GM19023 (cell line): ENCODE results near the gene DUX4.
"Not testable (repeated sequence)": the region's sequence is repeated elsewhere in the genome, so short reads cannot be mapped to it uniquely, and the experiment has no call there.

ENCODE experiments used
- ATAC-seq: cut with Tn5 transposase; IDR thresholded peaks from one replicate; pipeline ENCODE4 v1.9.1; 2021; ENCODE audit warnings: mild to moderate bottlenecking, moderate library complexity; ENCODE audit not compliant: unreplicated experiment

DUX4 gene

GRCh38 chr4:190173428-190173827 lies at the start of gene DUX4:
Gene DUX4 (plus strand): TSS chr4:190173774. CDS start chr4:190173774, 0 bp downstream.
- ATAC-seq, result not testable (repeated sequence)

GRCh38 chr4:190175436-190175835 lies 1.9 kb downstream of the DUX4 start:
- not testable (repeated sequence) for ATAC-seq

- ATAC-seq, result not testable (repeated sequence)
These were observed 4.4 kb downstream of the DUX4 start for GRCh38 chr4:190177727-190178605.

- not testable (repeated sequence) for ATAC-seq
These were observed 5.0 kb downstream of the DUX4 start for GRCh38 chr4:190178606-190178990.

GRCh38 chr4:190179030-190179739 lies 5.6 kb downstream of the DUX4 start:
- peak; percentile 51 for ATAC-seq

GRCh38 chr4:190179740-190180094 lies 6.1 kb downstream of the DUX4 start:
- ATAC-seq, result peak; percentile 21

GRCh38 chr4:190180947-190181346 lies 7.4 kb downstream of the DUX4 start:
- not testable (repeated sequence) for ATAC-seq

GRCh38 chr4:190181481-190182100 lies 8.0 kb downstream of the DUX4 start:
- not testable (repeated sequence) for ATAC-seq

- not testable (repeated sequence) for ATAC-seq
These were observed 29.9 kb downstream of the DUX4 start for GRCh38 chr4:190203510-190203909.
